Measurements from ENCODE around the gene ARGLU1.

GRCh38 chr13:106533943-106534638, 33.8 kb downstream of the ARGLU1 start:
- no peak for TF ChIP-seq EZH2phosphoT487 (IDR thresholded peaks at IDR 0.05; ENCODE audit: unreplicated experiment)
- TF ChIP-seq, protein P1, sequence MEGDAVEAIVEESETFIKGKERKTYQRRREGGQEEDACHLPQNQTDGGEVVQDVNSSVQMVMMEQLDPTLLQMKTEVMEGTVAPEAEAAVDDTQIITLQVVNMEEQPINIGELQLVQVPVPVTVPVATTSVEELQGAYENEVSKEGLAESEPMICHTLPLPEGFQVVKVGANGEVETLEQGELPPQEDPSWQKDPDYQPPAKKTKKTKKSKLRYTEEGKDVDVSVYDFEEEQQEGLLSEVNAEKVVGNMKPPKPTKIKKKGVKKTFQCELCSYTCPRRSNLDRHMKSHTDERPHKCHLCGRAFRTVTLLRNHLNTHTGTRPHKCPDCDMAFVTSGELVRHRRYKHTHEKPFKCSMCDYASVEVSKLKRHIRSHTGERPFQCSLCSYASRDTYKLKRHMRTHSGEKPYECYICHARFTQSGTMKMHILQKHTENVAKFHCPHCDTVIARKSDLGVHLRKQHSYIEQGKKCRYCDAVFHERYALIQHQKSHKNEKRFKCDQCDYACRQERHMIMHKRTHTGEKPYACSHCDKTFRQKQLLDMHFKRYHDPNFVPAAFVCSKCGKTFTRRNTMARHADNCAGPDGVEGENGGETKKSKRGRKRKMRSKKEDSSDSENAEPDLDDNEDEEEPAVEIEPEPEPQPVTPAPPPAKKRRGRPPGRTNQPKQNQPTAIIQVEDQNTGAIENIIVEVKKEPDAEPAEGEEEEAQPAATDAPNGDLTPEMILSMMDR (conservative IDR thresholded peaks at IDR 0.05; ENCODE audit: low read depth in 2 of 2) = no peak
- TF ChIP-seq ZNF114 (CRISPR knock-in tag; IDR thresholded peaks at IDR 0.05) = no peak
- 0 out of 2 replicates have a peak, but pooled peaks have one; percentile 13 for TF ChIP-seq POLR2AphosphoS5 (IDR thresholded peaks at IDR 0.05; ENCODE audit: low read depth)
- TF ChIP-seq JUNB (IDR thresholded peaks at IDR 0.05; ENCODE audit: unreplicated experiment) = no peak
- TF ChIP-seq NANOG (IDR thresholded peaks at IDR 0.05; ENCODE audit: borderline replicate concordance) = no peak
- no peak for TF ChIP-seq EZH2 (IDR thresholded peaks at IDR 0.05; ENCODE audit: low read depth, unreplicated experiment)
- no peak for TF ChIP-seq REST (IDR thresholded peaks at IDR 0.05; ENCODE audit: unreplicated experiment)
- no peak for TF ChIP-seq CREB1 (CRISPR knock-in tag; IDR thresholded peaks at IDR 0.05; ENCODE audit: low read depth)
- TF ChIP-seq STAT1 (IDR thresholded peaks at IDR 0.05; ENCODE audit: unreplicated experiment) = no peak

All from GM23338 (cell line).